MM.1S (cell line): Measurements from ENCODE around the gene ZBTB25.

ENCODE experiments used
- DNase-seq: peaks from one replicate; pipeline ENCODE4 v3.0.0-alpha.2; 2015
- H2AFZ ChIP-seq: fragments of 300-600 bp; sonication (generic); 2 replicates; pipeline ENCODE4 v1.6.0; 2016; ENCODE audit warnings: antibody characterized with exemption, low read length
- H3F3A ChIP-seq: fragments of 300-600 bp; sonication (generic); 2 replicates; pipeline ENCODE4 v1.6.1; 2016; ENCODE audit warnings: mild to moderate bottlenecking, antibody characterized with exemption, low read length, moderate library complexity, mixed read lengths; ENCODE audit not compliant: insufficient read depth
- H3K27ac ChIP-seq: fragments of 300-600 bp; sonication (generic); 2 replicates; pipeline ENCODE4 v1.5.1; 2016; ENCODE audit warnings: mild to moderate bottlenecking, low read length
- H3K27me3 ChIP-seq: fragments of 300-600 bp; sonication (generic); replicated peaks from 2 replicates; pipeline ENCODE4 v1.6.0; 2016; ENCODE audit warnings: low read length; ENCODE audit not compliant: insufficient read depth
- H3K36me3 ChIP-seq: fragments of 300-600 bp; sonication (generic); replicated peaks from 2 replicates; pipeline ENCODE4 v1.6.1; 2016; ENCODE audit warnings: mild to moderate bottlenecking, low read length, mixed read lengths; ENCODE audit not compliant: insufficient read depth
- H3K4me1 ChIP-seq: fragments of 300-600 bp; sonication (generic); 2 replicates; pipeline ENCODE4 v1.6.1; 2016; ENCODE audit warnings: low read length, mixed read lengths
- H3K4me2 ChIP-seq: fragments of 300-600 bp; sonication (generic); 2 replicates; pipeline ENCODE4 v1.6.0; 2016; ENCODE audit warnings: low read depth, low read length
- H3K4me3 ChIP-seq: fragments of 300-600 bp; sonication (generic); 2 replicates; pipeline ENCODE4 v1.5.1; 2016; ENCODE audit warnings: low read length, mixed read lengths
- H3K79me2 ChIP-seq: fragments of 300-600 bp; sonication (generic); 2 replicates; pipeline ENCODE4 v1.6.1; 2016; ENCODE audit warnings: mixed run types, low read length, mixed read lengths
- H3K9ac ChIP-seq: fragments of 300-600 bp; sonication (generic); 2 replicates; pipeline ENCODE4 v1.6.1; 2016; ENCODE audit warnings: low read length, mixed read lengths
- H3K9me2 ChIP-seq: fragments of 300-600 bp; sonication (generic); replicated peaks from 2 replicates; pipeline ENCODE4 v1.6.1; 2016; ENCODE audit warnings: mild to moderate bottlenecking, low read length, mixed read lengths; ENCODE audit not compliant: insufficient read depth
- H3K9me3 ChIP-seq: fragments of 300-600 bp; sonication (generic); replicated peaks from 2 replicates; pipeline ENCODE4 v1.6.1; 2016; ENCODE audit warnings: mild to moderate bottlenecking, low read length, mixed read lengths; ENCODE audit not compliant: insufficient read depth
- H4K20me1 ChIP-seq: fragments of 300-600 bp; sonication (generic); 2 replicates; pipeline ENCODE4 v1.6.1; 2016; ENCODE audit warnings: mild to moderate bottlenecking, low read length, moderate library complexity, mixed read lengths; ENCODE audit not compliant: insufficient read depth
- CTCF ChIP-seq: fragments of 300-600 bp; sonication (generic); IDR thresholded peaks from 2 replicates; pipeline ENCODE4 v1.5.1; 2016; ENCODE audit warnings: antibody characterized with exemption, low read length, mixed read lengths
- EZH2 ChIP-seq: fragments of 300-600 bp; sonication (generic); optimal IDR thresholded peaks from 2 replicates; pipeline ENCODE3; 2017; ENCODE audit warnings: low read depth, mild to moderate bottlenecking, antibody characterized with exemption, low read length, mixed read lengths
- EZH2phosphoT487 ChIP-seq: fragments of 300-600 bp; sonication (generic); IDR thresholded peaks from 2 replicates; pipeline ENCODE4 v1.6.1; 2018; ENCODE audit warnings: antibody characterized with exemption, low read length

ZBTB25 gene

GRCh38 chr14:64536488-64537245, 33.0 kb upstream of the ZBTB25 start:
- H3K9me3 ChIP-seq: no peaks in the 10 kb centered on the region
- no peak overlapping the region for H3K9ac ChIP-seq
- no peak overlapping the region for H2AFZ ChIP-seq
- no peaks in the 10 kb centered on the region for H3K36me3 ChIP-seq
- no peaks in the 10 kb centered on the region for H3K9me2 ChIP-seq
- no peak for TF ChIP-seq EZH2
- TF ChIP-seq CTCF: no peak
- TF ChIP-seq EZH2phosphoT487: no peak
- DNase-seq: no peak
- H3F3A ChIP-seq: no peaks in the 10 kb centered on the region
- no peaks in the 10 kb centered on the region for H3K79me2 ChIP-seq
- no peak overlapping the region for H3K4me2 ChIP-seq
- no peaks in the 10 kb centered on the region for H4K20me1 ChIP-seq
- no peak overlapping the region for H3K27ac ChIP-seq
- no peaks in the 10 kb centered on the region for H3K4me1 ChIP-seq
- no peaks in the 10 kb centered on the region for H3K27me3 ChIP-seq
- H3K4me3 ChIP-seq: no peak overlapping the region

- Histone ChIP-seq H3K79me2 (no peaks in the 10 kb centered on the region), H3K4me1 (no peaks in the 10 kb centered on the region)
- TF ChIP-seq CTCF (no peak), EZH2phosphoT487 (no peak), EZH2 (no peak)
These were observed 27.9 kb upstream of the ZBTB25 start for GRCh38 chr14:64531567-64531966.

GRCh38 chr14:64525354-64525753, 21.7 kb upstream of the ZBTB25 start:
- TF ChIP-seq CTCF (no peak), EZH2 (no peak), EZH2phosphoT487 (no peak)
- Histone ChIP-seq H3K27ac (no peak overlapping the region), H3K36me3 (no peaks in the 10 kb centered on the region)

More at GRCh38 chr14:64531567-64531966, 27.9 kb upstream of the ZBTB25 start:
- Histone ChIP-seq H3F3A (no peaks in the 10 kb centered on the region), H3K27me3 (no peaks in the 10 kb centered on the region), H3K9me2 (no peaks in the 10 kb centered on the region), H4K20me1 (no peaks in the 10 kb centered on the region), H3K36me3 (no peaks in the 10 kb centered on the region), H2AFZ (no peak overlapping the region), H3K9me3 (no peaks in the 10 kb centered on the region), H3K4me3 (no peak overlapping the region), H3K4me2 (no peak overlapping the region), H3K27ac (no peak overlapping the region), H3K9ac (no peak overlapping the region)
- no peak for DNase-seq

More at GRCh38 chr14:64525354-64525753, 21.7 kb upstream of the ZBTB25 start:
- H3F3A ChIP-seq: peaks cover 20% of the 10 kb centered on the region
- peaks cover 27% of the 10 kb centered on the region for H3K79me2 ChIP-seq
- peaks cover 8% of the 10 kb centered on the region for H4K20me1 ChIP-seq
- no peak overlapping the region for H2AFZ ChIP-seq
- H3K9me3 ChIP-seq: no peaks in the 10 kb centered on the region
- no peak overlapping the region for H3K4me2 ChIP-seq
- no peak overlapping the region for H3K4me3 ChIP-seq
- H3K4me1 ChIP-seq: peaks cover 18% of the 10 kb centered on the region
- H3K9me2 ChIP-seq: no peaks in the 10 kb centered on the region
- no peak for DNase-seq
- H3K27me3 ChIP-seq: no peaks in the 10 kb centered on the region
- no peak overlapping the region for H3K9ac ChIP-seq
